Endothelial cell of umbilical vein (primary cell): ENCODE data around the gene ADH7. TPM values are rescaled to one million over a fixed set of nuclear protein-coding genes. Genes with fewer than 3 reads are reported as not detected.

Experiments
- BruUV-seq: library from RNA; stranded (reverse); fragments of 400-500 nt; replicated peaks from 2 replicates; lab custom pipeline; 2021; lab: Mats Ljungman, UMichigan
- CTCF ChIA-PET: fragments of 300-600, 350-600 bp; sonication (Branson Sonifier 250); formaldehyde crosslinking; loops from one replicate; lab custom pipeline; 2021; ENCODE audit warnings: antibody characterized with exemption, inconsistent platforms; lab: Charles Lee
- POLR2A ChIA-PET: fragments of 300-600, 350-600 bp; sonication (Branson Sonifier 250); formaldehyde crosslinking; loops from one replicate; lab custom pipeline; 2021; ENCODE audit warnings: antibody characterized with exemption, inconsistent platforms; lab: Charles Lee
- DNase-seq: peaks from one replicate; pipeline ENCODE4 v3.0.0-alpha.2; 2011; ENCODE audit warnings: low read depth, low spot score
- FAIRE-seq: peaks from 2 replicates; lab custom pipeline; 2011; peaks lifted over from hg19 to GRCh38; lab: Jason Lieb, UNC
- H2AFZ ChIP-seq: 2 replicates; pipeline ENCODE4 v1.6.0; 2012; ENCODE audit warnings: low read depth, low read length, control low read depth, inconsistent platforms
- H3K27ac ChIP-seq: 2 replicates; pipeline ENCODE4 v1.5.1; 2011; ENCODE audit warnings: low read depth, mild to moderate bottlenecking, control low read depth, low read length, moderate library complexity; ENCODE audit not compliant: insufficient read depth
- H3K27me3 ChIP-seq, 2 experiments: 2 replicates each; pipeline versions ENCODE4 v1.6.0 to v1.6.1; 2011; ENCODE audit warnings: low read length in 2 of 2, mixed read lengths in 1 of 2; ENCODE audit not compliant: control insufficient read depth in 2 of 2, insufficient read depth in 2 of 2
- H3K36me3 ChIP-seq, 2 experiments: 2 replicates in 1 of 2; 3 replicates in 1 of 2; pipeline ENCODE4 v1.5.1; 2011; ENCODE audit warnings: low read length in 2 of 2, mild to moderate bottlenecking in 1 of 2, moderate library complexity in 1 of 2; ENCODE audit not compliant: control insufficient read depth in 2 of 2, insufficient read depth in 2 of 2; ENCODE audit errors: extremely low read depth in 1 of 2
- H3K4me1 ChIP-seq: 3 replicates; pipeline ENCODE4 v1.5.1; 2011; ENCODE audit warnings: mild to moderate bottlenecking, low read length; ENCODE audit not compliant: control insufficient read depth, insufficient read depth; ENCODE audit errors: extremely low read depth
- H3K4me2 ChIP-seq: 2 replicates; pipeline ENCODE4 v1.6.1; 2011; ENCODE audit warnings: low read length, control low read depth, mixed read lengths; ENCODE audit not compliant: insufficient read depth
- H3K4me3 ChIP-seq, 3 experiments: fragments of 200-600 bp in 1 of 3; sonication (generic), shearing (Covaris generic) in 1 of 3; replicated peaks in 1 of 3; 2 replicates each; pipeline ENCODE4 v1.5.1; 2011 to 2016; ENCODE audit warnings: control low read depth in 3 of 3, low read length in 3 of 3, mild to moderate bottlenecking in 2 of 3, inconsistent platforms in 1 of 3, low read depth in 1 of 3, moderate library complexity in 1 of 3; ENCODE audit not compliant: insufficient read depth in 1 of 3
- H3K79me2 ChIP-seq: 2 replicates; pipeline ENCODE4 v1.6.0; 2012; ENCODE audit warnings: low read length, inconsistent platforms; ENCODE audit not compliant: control insufficient read depth, insufficient read depth
- H3K9ac ChIP-seq: replicated peaks from 2 replicates; pipeline ENCODE3; 2011; ENCODE audit warnings: low read length, control low read depth; ENCODE audit not compliant: insufficient read depth; ENCODE audit errors: extremely low read depth
- H3K9me1 ChIP-seq: replicated peaks from 3 replicates; pipeline ENCODE4 v1.6.0; 2011; ENCODE audit warnings: mild to moderate bottlenecking, low read length; ENCODE audit not compliant: control insufficient read depth, insufficient read depth; ENCODE audit errors: extremely low read depth
- H3K9me3 ChIP-seq: replicated peaks from 2 replicates; pipeline ENCODE4 v1.5.1; 2012; ENCODE audit warnings: low read length, inconsistent platforms; ENCODE audit not compliant: control insufficient read depth, insufficient read depth
- H4K20me1 ChIP-seq: replicated peaks from 2 replicates; pipeline ENCODE3; 2011; ENCODE audit warnings: mild to moderate bottlenecking, low read length; ENCODE audit not compliant: control insufficient read depth, insufficient read depth; ENCODE audit errors: extremely low read depth
- EZH2 ChIP-seq: IDR thresholded peaks from 2 replicates; pipeline ENCODE4 v1.6.1; 2012; ENCODE audit warnings: borderline replicate concordance, low read depth, mild to moderate bottlenecking, moderate library complexity, low read length, inconsistent platforms; ENCODE audit not compliant: severe bottlenecking
- FOS ChIP-seq: IDR thresholded peaks from 2 replicates; pipeline ENCODE4 v1.6.1; 2011; ENCODE audit warnings: mild to moderate bottlenecking, low read length, moderate library complexity, borderline replicate concordance; ENCODE audit not compliant: insufficient read depth
- GATA2 ChIP-seq: IDR thresholded peaks from 2 replicates; pipeline ENCODE4 v1.7.0; 2011; ENCODE audit warnings: low read depth, mild to moderate bottlenecking, moderate library complexity, mixed read lengths, low read length; ENCODE audit not compliant: insufficient read length, insufficient read depth
- JUN ChIP-seq: IDR thresholded peaks from 2 replicates; pipeline ENCODE4 v1.6.1; 2011; ENCODE audit warnings: borderline replicate concordance, low read depth; ENCODE audit not compliant: insufficient read length, insufficient read depth
- MYC ChIP-seq: IDR thresholded peaks from one replicate; pipeline ENCODE4 v1.6.1; 2011; ENCODE audit warnings: mild to moderate bottlenecking, low read depth, low read length
- POLR2A ChIP-seq: IDR thresholded peaks from 2 replicates; pipeline ENCODE4 v1.6.1; 2012; ENCODE audit warnings: low read depth, mild to moderate bottlenecking, control low read depth, low read length
- POLR2AphosphoS5 ChIP-seq: IDR thresholded peaks from 2 replicates; pipeline ENCODE4 v1.6.1; 2012; ENCODE audit warnings: low read depth, mild to moderate bottlenecking, control low read depth, low read length, moderate library complexity; ENCODE audit not compliant: insufficient read depth
- dilution Hi-C: fragments of 300-500 bp; cut with MboI; formaldehyde crosslinking; loops from one replicate; pipeline ENCODE4 v1.15.0; 2019; ENCODE audit warnings: low sequenced_read_pairs; ENCODE audit not compliant: extremely low pct_ligation_motif_present
- intact Hi-C: fragments of 100-400 bp; cut with micrococcal nuclease; formaldehyde crosslinking; loops from one replicate; pipeline ENCODE4 v1.10.0; 2022
- polyA plus RNA-seq, 4 experiments: library from polyadenylated mRNA; depleted of rRNA in 3 of 4; stranded (reverse) in 3 of 4; unstranded in 1 of 4; fragments of >200 nt; gene quantifications; 2 replicates each; pipeline versions ENCODE4 v1.2.1 to v1.2.3, GENCODE V29; 2011 to 2012; ENCODE audit warnings: missing spikeins in 1 of 4
- total RNA-seq: library from RNA; stranded (reverse); gene quantifications from 2 replicates; pipeline ENCODE4 v1.2.3, GENCODE V29; 2021
- TF ChIP-seq, protein P1 (sequence below): IDR thresholded peaks from 2 replicates; pipeline ENCODE4 v1.6.1; 2011; ENCODE audit not compliant: insufficient read depth, insufficient read length
- TF ChIP-seq, protein P2 (sequence below), 2 donors: IDR thresholded peaks; 1 replicate in 1 of 2; 2 replicates in 1 of 2; pipeline ENCODE4 v1.5.1; 2011; ENCODE audit warnings: low read length in 2 of 2, mild to moderate bottlenecking in 2 of 2, moderate library complexity in 2 of 2, control low read depth in 1 of 2, inconsistent platforms in 1 of 2, low read depth in 1 of 2; ENCODE audit not compliant: insufficient read depth in 1 of 2; ENCODE audit errors: extremely low read depth in 1 of 2

The ADH7 gene
- total and polyA plus RNA-seq, 2 donors (not counting 3 experiments of a cell fraction or from before 2014, with no cell fraction given): not detected

DNA sequence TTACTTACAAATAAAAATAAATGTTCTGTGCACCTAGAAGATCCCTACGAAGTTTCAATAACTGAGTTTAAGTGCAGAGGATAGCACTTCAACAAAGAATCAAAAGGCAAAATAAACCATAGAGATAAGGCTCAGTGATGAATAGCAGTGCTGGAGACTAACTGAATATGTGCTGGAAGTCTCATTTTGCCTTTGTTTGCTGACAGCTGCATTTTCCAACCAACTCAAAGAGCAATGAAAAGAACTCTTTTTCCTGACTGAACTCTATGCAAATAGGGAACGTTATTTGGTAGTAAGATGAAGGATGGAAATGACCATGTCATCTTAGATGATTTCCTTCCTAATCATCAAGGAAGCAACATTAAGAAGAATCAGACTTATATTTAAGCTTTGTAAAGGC lies 32.7 kb upstream of the ADH7 start:
- DNase-seq (no peak), FAIRE-seq (no peak)
- Histone ChIP-seq H3K27me3 (peaks cover 0 to 12% of the 10 kb centered on the region in 2 experiments), H4K20me1 (no peaks in the 10 kb centered on the region), H3K9me3 (no peaks in the 10 kb centered on the region), H3K79me2 (no peaks in the 10 kb centered on the region), H2AFZ (no peak overlapping the region), H3K4me3 (no peak overlapping the region), H3K9me1 (no peaks in the 10 kb centered on the region), H3K4me1 (no peaks in the 10 kb centered on the region), H3K4me2 (no peak overlapping the region), H3K9ac (no peak overlapping the region), H3K36me3 (no peaks in the 10 kb centered on the region), H3K27ac (no peak overlapping the region)
- no peak for TF ChIP-seq POLR2AphosphoS5
- TF ChIP-seq MYC: no peak
- no peak for TF ChIP-seq GATA2
- TF ChIP-seq FOS: no peak
- TF ChIP-seq, protein P1, sequence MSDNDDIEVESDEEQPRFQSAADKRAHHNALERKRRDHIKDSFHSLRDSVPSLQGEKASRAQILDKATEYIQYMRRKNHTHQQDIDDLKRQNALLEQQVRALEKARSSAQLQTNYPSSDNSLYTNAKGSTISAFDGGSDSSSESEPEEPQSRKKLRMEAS: no peak
- TF ChIP-seq POLR2A: no peak
- no peak for TF ChIP-seq JUN
- TF ChIP-seq, protein P2, sequence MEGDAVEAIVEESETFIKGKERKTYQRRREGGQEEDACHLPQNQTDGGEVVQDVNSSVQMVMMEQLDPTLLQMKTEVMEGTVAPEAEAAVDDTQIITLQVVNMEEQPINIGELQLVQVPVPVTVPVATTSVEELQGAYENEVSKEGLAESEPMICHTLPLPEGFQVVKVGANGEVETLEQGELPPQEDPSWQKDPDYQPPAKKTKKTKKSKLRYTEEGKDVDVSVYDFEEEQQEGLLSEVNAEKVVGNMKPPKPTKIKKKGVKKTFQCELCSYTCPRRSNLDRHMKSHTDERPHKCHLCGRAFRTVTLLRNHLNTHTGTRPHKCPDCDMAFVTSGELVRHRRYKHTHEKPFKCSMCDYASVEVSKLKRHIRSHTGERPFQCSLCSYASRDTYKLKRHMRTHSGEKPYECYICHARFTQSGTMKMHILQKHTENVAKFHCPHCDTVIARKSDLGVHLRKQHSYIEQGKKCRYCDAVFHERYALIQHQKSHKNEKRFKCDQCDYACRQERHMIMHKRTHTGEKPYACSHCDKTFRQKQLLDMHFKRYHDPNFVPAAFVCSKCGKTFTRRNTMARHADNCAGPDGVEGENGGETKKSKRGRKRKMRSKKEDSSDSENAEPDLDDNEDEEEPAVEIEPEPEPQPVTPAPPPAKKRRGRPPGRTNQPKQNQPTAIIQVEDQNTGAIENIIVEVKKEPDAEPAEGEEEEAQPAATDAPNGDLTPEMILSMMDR (IDR thresholded peaks at IDR 0.05; ENCODE audit: extremely low read depth in 1 of 2, insufficient read depth in 1 of 2, low read depth in 1 of 2, low read length in 2 of 2): no peak
- TF ChIP-seq EZH2: no peak
- dilution Hi-C loops (no loop called here), intact Hi-C loops (loop anchor here (10.0 kb wide), 1 partner anchor 337 kb away; no protein-coding TSS in a partner anchor)
- ChIA-PET CTCF (interaction anchor here (1.2 to 1.3 kb wide), 2 partner anchors 14 to 481 kb away, joined by 3 read pairs; no protein-coding TSS in a partner anchor), POLR2A (no interaction called here)
- BruUV-seq: no TSS peak
